22Rv1 (cell line): ENCODE results near the gene AGO3.
A peak's percentile ranks its signal among the peaks of the same experiment; 100 is the strongest.

Source experiments
- H3K27ac ChIP-seq: fragments of 450-650 bp; 2 replicates; pipeline ENCODE4 v1.5.1; 2017
- CTCF ChIP-seq: fragments of 450-650 bp; IDR thresholded peaks from 2 replicates; pipeline ENCODE4 v1.5.1; 2017; ENCODE audit warnings: mild to moderate bottlenecking
- ZFX ChIP-seq: fragments of 450-650 bp; IDR thresholded peaks from 2 replicates; pipeline ENCODE4 v1.6.1; 2017; ENCODE audit warnings: antibody characterized with exemption, borderline replicate concordance

The AGO3 gene

DNA sequence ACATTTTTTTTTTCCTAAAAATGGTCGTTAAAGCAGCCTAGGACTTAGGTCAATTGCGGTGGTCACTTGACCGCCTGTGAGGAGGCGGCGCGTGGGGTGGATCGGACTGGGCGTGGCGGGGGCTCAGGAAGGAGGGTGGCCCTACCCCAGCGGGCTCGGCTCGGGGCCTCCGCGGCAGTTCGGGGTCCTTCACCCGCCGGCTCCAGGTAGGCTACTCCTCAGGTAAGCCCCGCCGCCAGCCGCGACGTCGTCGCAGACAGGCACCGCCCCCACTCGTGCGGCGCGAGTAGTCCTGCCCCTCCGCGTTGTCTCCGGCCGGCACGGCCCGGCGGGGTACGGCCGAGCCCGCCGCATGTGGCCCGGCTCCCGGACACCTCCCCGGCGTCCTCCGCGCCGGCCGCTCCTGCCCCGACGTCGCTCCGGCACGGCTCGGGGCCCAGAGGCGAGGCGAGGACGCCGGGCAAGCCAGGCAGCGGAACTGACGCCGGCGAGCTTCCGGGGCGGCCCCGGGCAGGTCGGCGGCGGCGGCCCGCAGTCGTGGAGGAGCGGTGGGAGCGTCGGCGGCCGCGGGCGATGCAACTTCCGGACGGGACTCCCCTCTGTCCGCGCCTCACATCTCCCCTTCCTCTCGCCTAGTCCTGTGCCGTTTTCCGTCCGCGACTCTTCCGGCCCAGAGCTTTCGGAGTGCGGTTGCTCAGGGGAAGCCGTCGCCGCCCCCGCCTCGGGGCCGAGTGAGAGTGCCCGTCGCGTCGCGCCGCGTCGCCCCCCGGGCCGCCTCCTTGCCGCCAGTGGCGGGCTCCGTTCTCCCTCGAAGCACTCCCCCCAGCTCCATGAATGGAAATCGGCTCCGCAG is at the start of gene AGO3:
AGO3 (plus strand) TSS at position 513 of the 853 bp plus-strand sequence; CDS start at position 835, 322 bp downstream.
- TF ChIP-seq CTCF: no peak
- no peak for TF ChIP-seq ZFX
- H3K27ac ChIP-seq: peak within 1 kb of the TSS; percentile 90

- H3K27ac ChIP-seq: no peak overlapping the region
- TF ChIP-seq CTCF: no peak
- TF ChIP-seq ZFX: no peak
Measured at GRCh38 chr1:35881850-35882273, 49.0 kb upstream of the AGO3 start.

DNA sequence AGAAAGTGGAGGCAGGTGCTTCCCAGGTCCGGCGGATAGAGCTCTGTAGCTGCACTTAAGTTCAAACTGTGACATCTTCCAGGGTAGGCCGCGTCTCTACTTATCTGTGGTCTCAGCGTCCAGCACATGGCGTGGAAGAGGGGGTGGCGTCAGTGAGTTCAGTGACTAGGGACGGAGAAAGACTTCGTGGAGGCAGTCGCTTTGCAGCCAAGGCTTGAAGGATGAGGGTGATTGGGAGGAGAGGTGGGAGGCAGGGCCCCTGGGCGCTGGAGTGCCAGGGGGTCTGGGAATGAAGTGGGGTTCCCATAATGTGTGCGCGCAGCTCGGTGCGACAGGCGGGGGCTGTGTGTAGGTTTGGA is 48.3 kb upstream of the AGO3 start:
- no peak for TF ChIP-seq ZFX
- no peak for TF ChIP-seq CTCF
- H3K27ac ChIP-seq: no peak overlapping the region

DNA sequence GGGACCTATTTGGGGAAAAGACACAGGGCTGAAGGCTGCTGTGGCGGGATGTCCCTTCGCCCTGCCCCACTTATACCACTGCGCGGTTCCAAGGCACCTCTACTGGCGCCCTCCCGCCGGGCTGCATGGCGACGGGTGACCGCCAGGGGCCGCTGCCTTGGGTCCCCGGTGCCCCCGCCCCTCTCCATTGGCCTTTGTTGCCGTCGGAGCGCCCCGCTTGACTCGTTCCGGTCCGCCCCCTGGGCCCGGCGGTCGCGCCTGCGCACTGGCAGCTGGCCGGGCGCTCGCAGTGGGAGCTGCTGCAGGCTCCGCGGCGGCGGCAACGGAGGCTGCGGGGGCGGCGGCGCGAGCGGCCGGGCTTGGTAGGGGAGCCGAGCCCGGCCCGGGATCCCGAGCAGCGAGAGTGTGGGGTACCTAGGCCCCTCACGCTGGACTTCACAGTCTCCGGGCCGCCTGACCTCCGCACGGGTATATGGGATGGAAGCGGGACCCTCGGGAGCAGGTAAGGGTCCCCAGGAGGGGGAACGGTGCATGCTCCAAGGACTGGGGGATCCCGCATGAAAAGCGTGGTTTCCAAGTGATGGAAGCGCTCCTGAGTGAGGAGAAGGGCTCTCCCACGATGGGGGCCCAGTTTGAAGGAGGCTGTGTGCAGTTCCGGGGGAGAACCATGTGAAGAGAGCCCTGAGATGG is 47.8 kb upstream of the AGO3 start, which contains the start of gene AGO1:
AGO1 (plus strand) TSS at position 265 of the 690 bp plus-strand sequence; CDS start at position 478, 213 bp downstream.
- TF ChIP-seq ZFX: no peak
- TF ChIP-seq CTCF: peak; percentile 98
- H3K27ac ChIP-seq: peak within 1 kb of the TSS; percentile 65

DNA sequence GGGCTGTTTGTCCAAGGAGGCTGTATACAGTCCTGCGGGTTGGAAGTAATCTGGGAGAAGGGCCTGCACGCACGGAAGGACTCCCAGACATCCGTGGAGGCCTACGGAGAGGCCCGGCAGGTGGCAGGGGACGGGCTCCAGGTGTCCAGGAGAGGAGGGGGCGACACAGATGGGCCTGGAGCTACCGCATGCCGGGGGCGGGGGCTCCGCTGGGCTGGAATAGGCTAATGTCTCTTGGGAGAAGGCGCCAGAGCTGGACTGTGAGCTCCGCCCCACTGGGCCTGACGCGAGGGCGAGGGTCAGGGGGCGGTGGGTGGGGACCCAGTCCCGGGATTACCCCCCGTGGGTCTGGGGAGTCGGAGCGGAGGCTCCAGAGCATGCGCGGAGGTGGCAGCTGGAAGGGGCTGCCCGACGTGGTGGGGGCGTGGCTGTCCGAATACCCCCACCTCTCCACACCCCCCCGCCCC is 47.2 kb upstream of the AGO3 start:
- peak overlapping the region; percentile 65 for H3K27ac ChIP-seq
- no peak for TF ChIP-seq CTCF
- TF ChIP-seq ZFX: no peak

- no peak overlapping the region for H3K27ac ChIP-seq
- no peak for TF ChIP-seq CTCF
- TF ChIP-seq ZFX: no peak
Measured at GRCh38 chr1:35884934-35885333, 46.0 kb upstream of the AGO3 start.

- TF ChIP-seq CTCF: no peak
- TF ChIP-seq ZFX: no peak
- H3K27ac ChIP-seq: no peak overlapping the region
Measured at GRCh38 chr1:35885961-35886558, 44.8 kb upstream of the AGO3 start.
